ENCODE measurements around the gene LYZL6. TPM values are rescaled to one million over a fixed set of nuclear protein-coding genes. Genes with fewer than 3 reads are reported as not detected.

Gene LYZL6
- total and polyA plus RNA-seq, 4 donors, result not detected

- Histone ChIP-seq H3K9me3 (ENCODE audit: control insufficient read depth in 4 of 4, insufficient read depth in 3 of 4, low read length in 3 of 4) (no peaks in the 10 kb centered on the region), H3K27me3 (ENCODE audit: control insufficient read depth in 3 of 3, insufficient read depth in 3 of 3, low read length in 2 of 3) (no peaks in the 10 kb centered on the region), H3K36me3 (ENCODE audit: control insufficient read depth in 4 of 4, insufficient read depth in 4 of 4, low read length in 4 of 4) (no peaks in the 10 kb centered on the region), H3K27ac (ENCODE audit: low read depth in 1 of 2, low read length in 1 of 2) (no peak within 1 kb of the TSS), H3K9ac (ENCODE audit: insufficient read depth in 1 of 2, low read length in 2 of 2) (no peak within 1 kb of the TSS), H3K4me1 (ENCODE audit: control insufficient read depth in 5 of 5, insufficient read depth in 5 of 5, low read length in 5 of 5) (peaks cover 0 to 8% (median 0%) of the 10 kb centered on the region in 5 donors), H3K4me3 (no peak within 1 kb of the TSS)
- no peak for ATAC-seq (ENCODE audit: insufficient read depth, low FRiP score)
- no peak for DNase-seq
- WGBS, 2 donors, result 90 to 93% methylated on average over 12 of the region's 12 CpGs
- no peak for TF ChIP-seq CTCF (IDR thresholded peaks at IDR 0.05; ENCODE audit: control extremely low read depth, extremely low read depth)
Observed at GRCh38 chr17:35981246-35981645, 37.7 kb upstream of the LYZL6 start, which contains the start of gene CCL16. CCL16 (minus strand) TSS chr17:35981497; CDS start chr17:35981420, 77 bp downstream.

GRCh38 chr17:35978346-35978745 lies 34.8 kb upstream of the LYZL6 start:
- no peak for TF ChIP-seq CTCF (IDR thresholded peaks at IDR 0.05; ENCODE audit: control extremely low read depth, extremely low read depth)
- no peaks in the 10 kb centered on the region for H3K27me3 ChIP-seq (ENCODE audit: control insufficient read depth in 3 of 3, insufficient read depth in 3 of 3, low read length in 2 of 3)
- no peak overlapping the region for H3K9ac ChIP-seq (ENCODE audit: insufficient read depth in 1 of 2, low read length in 2 of 2)
- peaks cover 0 to 2% (median 0%) of the 10 kb centered on the region in 5 donors for H3K4me1 ChIP-seq (ENCODE audit: control insufficient read depth in 5 of 5, insufficient read depth in 5 of 5, low read length in 5 of 5)
- H3K4me3 ChIP-seq, result no peak overlapping the region
- WGBS, 2 donors, result 57 to 80% methylated on average over 3 of the region's 3 CpGs
- no peak for DNase-seq
- no peaks in the 10 kb centered on the region for H3K9me3 ChIP-seq (ENCODE audit: control insufficient read depth in 4 of 4, insufficient read depth in 3 of 4, low read length in 3 of 4)
- no peak for ATAC-seq (ENCODE audit: insufficient read depth, low FRiP score)
- H3K36me3 ChIP-seq (ENCODE audit: control insufficient read depth in 4 of 4, insufficient read depth in 4 of 4, low read length in 4 of 4), result no peaks in the 10 kb centered on the region
- H3K27ac ChIP-seq (ENCODE audit: low read depth in 1 of 2, low read length in 1 of 2), result no peak overlapping the region

GRCh38 chr17:35977509-35977908 lies 34.0 kb upstream of the LYZL6 start:
- H3K27ac ChIP-seq (ENCODE audit: low read depth in 1 of 2, low read length in 1 of 2), result no peak overlapping the region
- peaks cover 0 to 2% (median 0%) of the 10 kb centered on the region in 5 donors for H3K4me1 ChIP-seq (ENCODE audit: control insufficient read depth in 5 of 5, insufficient read depth in 5 of 5, low read length in 5 of 5)
- ATAC-seq (ENCODE audit: insufficient read depth, low FRiP score) (no peak), DNase-seq (no peak)
- H3K9ac ChIP-seq (ENCODE audit: insufficient read depth in 1 of 2, low read length in 2 of 2), result no peak overlapping the region
- H3K4me3 ChIP-seq, result no peak overlapping the region
- no peaks in the 10 kb centered on the region for H3K27me3 ChIP-seq (ENCODE audit: control insufficient read depth in 3 of 3, insufficient read depth in 3 of 3, low read length in 2 of 3)
- no peaks in the 10 kb centered on the region for H3K9me3 ChIP-seq (ENCODE audit: control insufficient read depth in 4 of 4, insufficient read depth in 3 of 4, low read length in 3 of 4)
- H3K36me3 ChIP-seq (ENCODE audit: control insufficient read depth in 4 of 4, insufficient read depth in 4 of 4, low read length in 4 of 4), result no peaks in the 10 kb centered on the region
- 92 to 97% methylated on average over 7 of the region's 7 CpGs for WGBS, 2 donors
- TF ChIP-seq CTCF (IDR thresholded peaks at IDR 0.05; ENCODE audit: control extremely low read depth, extremely low read depth), result no peak

Measured in lung (tissue), 12 donors.